Cardiac fibroblast (primary cell): ENCODE results near the gene LPP.

ENCODE experiments used
- DNase-seq, 2 donors: peaks; one replicate each; pipeline versions ENCODE4 v3.0.0 to v3.0.0-alpha.2; 2010; ENCODE audit warnings: low read depth in 2 of 2
- H3K4me3 ChIP-seq, 2 donors: replicated peaks in 1 of 2; 1 replicate in 1 of 2; 2 replicates in 1 of 2; pipeline ENCODE4 v1.5.1; 2011; ENCODE audit warnings: low read depth in 2 of 2, low read length in 2 of 2, mild to moderate bottlenecking in 2 of 2, moderate library complexity in 1 of 2
- CTCF ChIP-seq: IDR thresholded peaks from one replicate; pipeline ENCODE4 v1.5.1; 2011; ENCODE audit warnings: low read depth, mild to moderate bottlenecking, low read length, inconsistent platforms

The LPP gene

DNA sequence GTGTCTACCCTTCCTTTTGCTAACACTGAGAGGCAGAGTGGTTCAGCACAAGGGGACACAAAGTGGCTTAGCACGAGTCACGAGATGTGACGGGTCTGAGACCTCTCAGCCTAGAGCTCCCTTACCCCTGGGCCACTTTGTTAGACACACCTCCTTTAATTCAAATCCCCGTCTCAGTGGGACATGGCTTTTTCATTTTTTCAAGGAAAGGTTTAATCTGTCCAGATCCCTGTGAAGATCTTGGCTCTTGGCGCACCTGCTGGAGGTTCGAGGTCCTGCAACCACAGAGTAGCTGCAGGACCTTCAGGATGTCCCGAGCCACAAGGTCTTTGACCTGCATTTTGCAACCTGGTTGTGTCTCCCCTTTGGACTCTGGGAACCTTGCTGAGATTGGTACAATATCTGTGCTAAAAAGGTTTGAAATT lies 52.0 kb downstream of the LPP start:
- no peak for DNase-seq
- no peak overlapping the region for H3K4me3 ChIP-seq
- peak; percentile 32 for TF ChIP-seq CTCF

- no peak for TF ChIP-seq CTCF
- no peak for DNase-seq
- H3K4me3 ChIP-seq, result no peak overlapping the region
These were observed 52.8 kb downstream of the LPP start for GRCh38 chr3:188206787-188207186.

GRCh38 chr3:188207941-188208515 lies 54.1 kb downstream of the LPP start:
- no peak for TF ChIP-seq CTCF
- no peak overlapping the region for H3K4me3 ChIP-seq
- peak in 1 of 2 donors; percentile 39 for DNase-seq

- peak; percentile 31 to 75 for DNase-seq
- H3K4me3 ChIP-seq, result no peak overlapping the region
- TF ChIP-seq CTCF, result no peak
These were observed 54.6 kb downstream of the LPP start for GRCh38 chr3:188208516-188208981.

DNA sequence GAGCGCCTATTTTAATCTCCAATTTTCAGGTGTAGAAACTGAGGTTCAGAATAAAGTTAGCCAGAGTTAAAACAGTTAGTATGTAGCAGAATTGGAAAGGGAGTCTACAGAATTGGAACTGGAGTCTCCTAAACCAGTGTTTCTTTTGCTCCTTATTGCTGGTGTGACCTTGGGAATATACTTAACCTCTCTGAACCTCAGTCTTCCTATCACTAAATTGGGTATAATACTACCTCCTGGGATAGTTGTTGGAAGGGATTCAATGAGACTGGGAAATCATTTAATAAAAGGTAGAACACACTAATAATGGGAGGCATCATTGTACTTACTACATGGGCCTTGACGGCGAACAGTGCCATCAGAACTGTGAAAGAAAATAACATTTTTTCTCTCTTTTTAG lies 55.1 kb downstream of the LPP start:
- no peak for DNase-seq
- H3K4me3 ChIP-seq, result no peak overlapping the region
- no peak for TF ChIP-seq CTCF

GRCh38 chr3:188209740-188210139 lies 55.8 kb downstream of the LPP start:
- DNase-seq, result no peak
- no peak for TF ChIP-seq CTCF
- no peak overlapping the region for H3K4me3 ChIP-seq

GRCh38 chr3:188211476-188211875 lies 57.5 kb downstream of the LPP start:
- no peak overlapping the region for H3K4me3 ChIP-seq
- peak in 1 of 2 donors; percentile 43 for DNase-seq
- TF ChIP-seq CTCF, result no peak
